Testis (tissue), 3 donors: ENCODE data around the gene BRS3. TPM values are rescaled to one million over a fixed set of nuclear protein-coding genes. Genes with fewer than 3 reads are reported as not detected.

ENCODE experiments used
- DNase-seq: peaks from one replicate; pipeline ENCODE4 v3.0.0-alpha.2; 2019
- H3K27ac ChIP-seq, 2 donors: fragments of 200-600 bp; sonication (generic); one replicate each; pipeline ENCODE4 v1.5.1; 2019
- H3K27me3 ChIP-seq: fragments of 200-600 bp; sonication (generic); one replicate; pipeline ENCODE4 v1.5.1; 2019
- H3K36me3 ChIP-seq: fragments of 200-600 bp; sonication (generic); one replicate; pipeline ENCODE4 v1.5.1; 2017; ENCODE audit warnings: low read depth; ENCODE audit errors: missing control alignments
- H3K4me1 ChIP-seq: fragments of 200-600 bp; sonication (generic); one replicate; pipeline ENCODE4 v1.5.1; 2019
- H3K4me3 ChIP-seq, 2 donors: fragments of 200-600 bp; sonication (generic); one replicate each; pipeline ENCODE4 v1.5.1; 2017 to 2019
- H3K9me3 ChIP-seq: fragments of 200-600 bp; sonication (generic); one replicate; pipeline ENCODE4 v1.5.1; 2017
- POLR2A ChIP-seq: fragments of 450-650 bp; IDR thresholded peaks from one replicate; pipeline ENCODE4 v1.6.1; 2017; ENCODE audit warnings: antibody characterized with exemption, mild to moderate bottlenecking, moderate library complexity
- WGBS, 2 donors: methylation state at CpG; one replicate each; pipeline ENCODE4 v1.1.5; 2018; 5-methylcytosine and 5-hydroxymethylcytosine counted together
- intact Hi-C: fragments of 100-400 bp; cut with DNase I; formaldehyde crosslinking; loops from one replicate; pipeline ENCODE4 v1.15.1; 2023; ENCODE audit warnings: low total_unique reads
- polyA plus RNA-seq: library from polyadenylated mRNA; stranded (reverse); fragments of 350-450 nt; fragmentation: Illumina TruSeq; extraction: RNeasy Lipid Tissue Mini Kit (QIAGEN cat#74804); gene quantifications from one replicate; pipeline ENCODE4 v1.2.3, GENCODE V29; 2014; ENCODE audit warnings: low read depth, low replicate concordance; ENCODE audit not compliant: insufficient read depth
- total RNA-seq, 2 donors: library from RNA; depleted of rRNA; stranded (reverse); fragments of >200 nt; gene quantifications; one replicate each; pipeline ENCODE4 v1.2.3, GENCODE V29; 2016
- TF ChIP-seq, protein P1 (sequence below), 3 experiments: fragments of 450-650 bp in 2 of 3; fragments of 200-600 bp in 1 of 3; sonication (generic) in 1 of 3; IDR thresholded peaks; one replicate each; pipeline ENCODE4 v1.5.1; 2016 to 2019; ENCODE audit warnings: antibody characterized with exemption in 3 of 3, mild to moderate bottlenecking in 2 of 3, moderate library complexity in 1 of 3

Gene BRS3
- total and polyA plus RNA-seq, 3 donors from 2014 or later: 0.49 to 0.55 (median 0.50) TPM

DNA sequence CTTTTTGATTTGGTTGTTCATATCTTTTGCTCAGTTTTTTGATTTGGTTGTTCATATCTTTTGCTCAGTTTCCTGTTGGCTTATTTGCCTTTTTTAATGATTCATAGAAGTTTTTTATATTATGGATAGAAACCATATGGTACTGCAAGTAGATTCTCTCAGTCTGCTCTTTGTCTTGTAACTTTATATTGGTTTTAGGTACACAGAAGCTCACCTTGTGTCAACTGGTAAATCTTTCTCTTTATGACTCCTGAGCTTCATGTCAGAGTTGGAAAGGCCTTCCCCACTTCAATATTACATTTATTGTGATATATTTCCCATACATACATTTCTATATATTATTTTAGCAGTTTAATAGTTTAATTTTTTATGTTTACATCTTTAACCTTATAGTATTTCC is 36.0 kb downstream of the BRS3 start:
- intact Hi-C loops: no loop called here
- TF ChIP-seq POLR2A: no peak
- TF ChIP-seq, protein P1, sequence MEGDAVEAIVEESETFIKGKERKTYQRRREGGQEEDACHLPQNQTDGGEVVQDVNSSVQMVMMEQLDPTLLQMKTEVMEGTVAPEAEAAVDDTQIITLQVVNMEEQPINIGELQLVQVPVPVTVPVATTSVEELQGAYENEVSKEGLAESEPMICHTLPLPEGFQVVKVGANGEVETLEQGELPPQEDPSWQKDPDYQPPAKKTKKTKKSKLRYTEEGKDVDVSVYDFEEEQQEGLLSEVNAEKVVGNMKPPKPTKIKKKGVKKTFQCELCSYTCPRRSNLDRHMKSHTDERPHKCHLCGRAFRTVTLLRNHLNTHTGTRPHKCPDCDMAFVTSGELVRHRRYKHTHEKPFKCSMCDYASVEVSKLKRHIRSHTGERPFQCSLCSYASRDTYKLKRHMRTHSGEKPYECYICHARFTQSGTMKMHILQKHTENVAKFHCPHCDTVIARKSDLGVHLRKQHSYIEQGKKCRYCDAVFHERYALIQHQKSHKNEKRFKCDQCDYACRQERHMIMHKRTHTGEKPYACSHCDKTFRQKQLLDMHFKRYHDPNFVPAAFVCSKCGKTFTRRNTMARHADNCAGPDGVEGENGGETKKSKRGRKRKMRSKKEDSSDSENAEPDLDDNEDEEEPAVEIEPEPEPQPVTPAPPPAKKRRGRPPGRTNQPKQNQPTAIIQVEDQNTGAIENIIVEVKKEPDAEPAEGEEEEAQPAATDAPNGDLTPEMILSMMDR (IDR thresholded peaks at IDR 0.05): no peak
- H3K4me1 ChIP-seq: peaks cover 4% of the 10 kb centered on the region
- H3K36me3 ChIP-seq: no peaks in the 10 kb centered on the region
- H3K27ac ChIP-seq: no peak overlapping the region
- H3K9me3 ChIP-seq: no peaks in the 10 kb centered on the region
- no peaks in the 10 kb centered on the region for H3K27me3 ChIP-seq
- DNase-seq: no peak
- no peak overlapping the region for H3K4me3 ChIP-seq

DNA sequence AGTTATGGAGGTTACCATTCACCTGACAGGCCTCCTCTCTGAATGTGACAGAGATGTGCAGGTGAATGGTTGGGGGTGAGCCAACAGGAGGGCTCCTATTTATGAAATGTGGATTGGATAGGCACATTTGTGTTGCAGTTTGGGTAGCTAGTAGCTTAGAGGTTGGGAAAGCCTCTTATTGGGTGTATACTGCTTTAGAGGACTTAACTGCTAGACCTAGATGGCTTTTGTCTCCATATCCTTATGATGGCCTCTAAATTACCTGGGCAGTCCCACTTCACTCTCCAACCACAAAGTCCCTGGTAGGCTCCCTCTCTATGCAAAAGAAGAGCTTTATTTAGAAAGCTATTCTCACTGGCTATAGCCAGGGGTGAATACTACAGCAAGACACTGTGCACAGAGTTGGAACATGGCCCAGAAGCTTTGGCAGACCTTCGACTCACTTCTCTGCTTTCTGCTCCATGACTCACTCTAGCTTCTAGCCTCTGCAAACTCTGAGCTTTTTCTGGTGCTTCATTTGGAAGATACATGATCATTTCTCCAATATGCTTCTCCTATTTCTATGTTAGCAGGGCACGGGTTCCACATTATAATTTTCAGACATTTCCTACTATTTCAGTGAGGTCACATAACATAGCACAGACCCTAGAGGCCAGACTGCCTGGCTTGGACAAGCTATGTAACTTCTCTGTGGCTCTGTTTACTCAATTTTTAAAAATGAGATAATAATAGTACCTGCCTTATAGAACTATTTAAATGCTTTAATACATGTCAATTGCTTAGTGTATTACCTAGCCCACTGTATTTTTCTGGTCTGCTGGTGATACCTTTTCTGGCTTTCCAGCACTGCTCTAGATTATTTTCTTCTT is 38.2 kb downstream of the BRS3 start:
- WGBS, 2 donors: 44 to 52% methylated on average over 2 of the region's 2 CpGs
- Histone ChIP-seq H3K4me3 (no peak overlapping the region), H3K27ac (no peak overlapping the region), H3K9me3 (no peaks in the 10 kb centered on the region), H3K4me1 (peaks cover 4% of the 10 kb centered on the region), H3K36me3 (no peaks in the 10 kb centered on the region), H3K27me3 (no peaks in the 10 kb centered on the region)
- intact Hi-C loops: no loop called here
- peak; percentile 80 for DNase-seq
- TF ChIP-seq POLR2A: no peak
- TF ChIP-seq, protein P1 (IDR thresholded peaks at IDR 0.05): no peak

DNA sequence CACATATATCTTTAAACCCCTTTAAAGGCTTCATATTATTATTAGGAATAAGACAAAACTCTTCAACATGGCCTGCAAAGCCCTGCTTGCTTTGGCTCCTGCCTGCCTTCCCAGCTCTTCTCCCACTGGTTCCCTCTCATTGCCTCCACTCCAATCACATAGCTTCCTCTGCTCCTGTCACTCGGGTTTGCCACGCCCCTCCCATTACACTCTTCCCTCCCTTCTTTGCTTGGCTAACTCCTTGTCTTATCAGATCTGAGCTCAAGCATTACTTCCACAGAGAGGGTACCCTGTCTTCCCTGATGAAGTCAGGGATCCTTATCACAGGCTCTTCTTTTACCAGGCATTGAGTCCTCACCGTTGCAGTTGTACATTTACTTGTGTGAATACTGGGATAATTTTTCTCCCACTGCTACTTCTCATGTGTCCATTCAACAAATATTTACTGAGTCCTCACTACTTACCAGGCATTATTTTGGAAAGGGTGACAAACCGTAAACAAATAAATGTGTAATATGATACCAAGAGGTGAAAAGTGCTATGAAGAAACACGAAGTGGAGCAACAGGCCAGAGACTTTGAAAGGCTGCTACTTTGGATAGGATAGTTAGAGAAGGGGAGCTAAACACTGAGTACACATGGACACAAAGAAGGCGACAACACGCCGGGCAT is 41.0 kb downstream of the BRS3 start:
- DNase-seq: no peak
- intact Hi-C loops: no loop called here
- WGBS, 2 donors: 73 to 75% methylated on average over 8 of the region's 8 CpGs
- no peak overlapping the region for H3K27ac ChIP-seq
- peaks cover 4% of the 10 kb centered on the region for H3K4me1 ChIP-seq
- TF ChIP-seq, protein P1 (IDR thresholded peaks at IDR 0.05): no peak
- TF ChIP-seq POLR2A: no peak
- H3K36me3 ChIP-seq: no peaks in the 10 kb centered on the region
- no peaks in the 10 kb centered on the region for H3K27me3 ChIP-seq
- H3K9me3 ChIP-seq: no peaks in the 10 kb centered on the region
- no peak overlapping the region for H3K4me3 ChIP-seq

DNA sequence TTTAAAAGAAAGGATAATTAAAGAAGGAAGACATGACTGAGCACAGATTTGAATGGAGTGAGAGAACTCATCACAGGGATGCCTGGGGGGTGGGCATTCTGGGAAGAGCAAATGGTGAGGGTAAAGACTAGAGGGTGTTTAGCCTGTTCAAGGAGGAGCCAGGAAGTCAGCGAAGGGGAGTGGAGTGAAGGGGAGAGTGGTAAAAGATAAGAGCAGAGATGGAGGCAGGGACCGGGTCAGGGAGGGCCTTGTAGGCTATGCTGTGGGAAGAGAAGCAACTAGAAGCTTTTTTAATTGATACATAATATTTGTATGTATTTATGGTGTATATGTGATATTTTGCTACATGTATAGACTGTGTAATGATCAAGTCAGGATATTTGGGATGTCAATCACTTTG is 42.0 kb downstream of the BRS3 start:
- TF ChIP-seq, protein P1 (IDR thresholded peaks at IDR 0.05): no peak
- no peak for TF ChIP-seq POLR2A

More for the DNA sequence above, 42.0 kb downstream of the BRS3 start:
- H3K27me3 ChIP-seq: no peaks in the 10 kb centered on the region
- peaks cover 4% of the 10 kb centered on the region for H3K4me1 ChIP-seq
- intact Hi-C loops: no loop called here
- peak; percentile 15 for DNase-seq
- H3K27ac ChIP-seq: no peak overlapping the region
- no peaks in the 10 kb centered on the region for H3K9me3 ChIP-seq
- H3K36me3 ChIP-seq: no peaks in the 10 kb centered on the region
- H3K4me3 ChIP-seq: no peak overlapping the region
- 46 to 72% methylated on average over 2 of the region's 2 CpGs for WGBS, 2 donors
